NCI-H526 treated with DMSO at 0.1 percent for 48 hours (cell line): ENCODE measurements around the gene SERTAD2.

Experiments used
- DNase-seq: peaks from one replicate; lab custom pipeline; 2025; lab: John Stamatoyannopoulos, UW

The SERTAD2 gene

DNA sequence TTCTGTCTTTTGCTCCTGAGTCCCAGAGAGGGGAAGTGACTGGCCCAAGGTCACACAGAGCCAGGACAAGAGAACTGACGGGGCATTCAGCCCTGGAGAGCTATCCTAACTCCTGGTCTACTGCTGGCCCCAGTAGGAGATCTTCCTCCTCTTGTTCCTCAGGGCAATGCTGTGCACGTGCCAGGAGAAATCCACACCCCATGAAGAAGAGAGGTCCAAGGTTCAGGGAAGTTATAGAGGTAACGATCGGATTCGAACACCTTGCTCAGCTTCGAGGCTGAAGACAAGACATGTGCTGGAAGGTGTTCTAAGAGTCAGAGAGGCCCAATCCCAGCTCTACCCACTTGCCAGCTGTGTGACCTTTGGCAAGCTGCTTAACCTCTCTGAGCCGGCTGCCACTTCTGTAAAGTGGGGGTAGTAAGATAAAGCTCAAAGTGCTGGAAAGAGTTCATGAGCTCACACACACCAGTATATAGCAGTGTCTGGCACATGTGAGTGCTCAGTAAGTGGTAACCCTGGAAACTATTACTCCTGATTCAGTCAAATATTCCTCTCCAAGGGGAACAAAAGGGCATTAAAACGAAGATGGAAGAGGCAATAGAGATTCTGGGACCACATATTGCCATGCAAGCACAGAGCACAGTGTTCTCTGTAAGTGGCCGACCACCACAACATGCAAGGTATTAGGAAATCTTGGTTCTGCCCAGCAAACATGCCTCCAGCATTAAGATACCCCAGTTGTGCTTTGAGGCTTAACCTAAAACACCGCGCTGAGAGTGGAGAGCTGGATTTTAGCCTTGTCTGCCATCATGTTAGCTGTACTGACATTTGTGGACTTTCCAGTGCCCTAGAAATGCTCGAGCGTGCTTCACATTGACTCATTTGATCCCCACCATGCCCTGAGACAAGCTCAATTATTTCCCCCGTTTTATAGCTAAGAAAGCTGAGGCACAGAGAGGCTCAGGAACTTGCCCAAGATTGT lies 25.6 kb downstream of the SERTAD2 start:
- no peak for DNase-seq

GRCh38 chr2:64626963-64627760 lies 26.6 kb downstream of the SERTAD2 start:
- DNase-seq, result no peak

- DNase-seq, result no peak
Measured at GRCh38 chr2:64626146-64626809, 27.4 kb downstream of the SERTAD2 start.

DNA sequence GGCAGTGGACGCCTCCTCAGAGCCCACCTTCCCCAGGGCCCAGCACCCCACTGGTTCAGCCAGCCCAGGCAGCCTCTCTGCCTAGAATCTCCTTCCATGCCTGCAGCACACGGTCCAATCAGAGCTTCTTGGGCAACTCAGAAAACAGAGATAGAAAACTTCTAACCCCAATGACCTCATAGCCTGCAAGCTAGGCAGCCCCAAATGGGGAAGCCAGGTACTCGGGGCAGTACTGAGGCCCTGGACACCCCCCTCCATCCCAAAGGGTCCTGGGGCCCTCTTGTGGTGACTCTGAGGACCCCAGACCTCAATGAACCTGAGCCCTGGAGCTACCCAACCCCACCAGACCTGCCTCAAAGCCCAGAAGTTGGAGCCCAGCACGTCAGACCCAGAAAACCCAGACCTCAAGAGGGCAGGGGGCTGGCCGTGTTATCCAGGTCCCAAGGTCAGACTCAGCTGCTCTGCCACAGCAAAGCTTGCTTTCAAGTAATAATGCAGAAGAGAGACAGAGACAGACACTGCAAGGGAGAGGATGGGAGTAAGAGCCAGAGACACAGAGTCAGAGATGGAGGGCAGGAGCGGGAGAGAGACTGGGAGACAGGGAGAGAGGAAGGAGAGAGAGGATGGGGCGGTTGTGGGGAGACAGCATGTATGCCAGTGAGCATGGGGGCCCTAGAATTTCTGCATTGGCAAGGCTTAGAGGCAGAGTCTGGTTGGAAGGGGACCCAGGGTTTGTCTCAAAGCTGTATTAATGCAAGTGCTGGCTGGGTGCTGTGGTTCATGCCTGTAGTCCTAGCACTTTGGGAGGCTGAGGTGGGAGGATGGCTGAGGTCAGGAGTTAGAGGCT lies 28.2 kb downstream of the SERTAD2 start:
- no peak for DNase-seq

DNA sequence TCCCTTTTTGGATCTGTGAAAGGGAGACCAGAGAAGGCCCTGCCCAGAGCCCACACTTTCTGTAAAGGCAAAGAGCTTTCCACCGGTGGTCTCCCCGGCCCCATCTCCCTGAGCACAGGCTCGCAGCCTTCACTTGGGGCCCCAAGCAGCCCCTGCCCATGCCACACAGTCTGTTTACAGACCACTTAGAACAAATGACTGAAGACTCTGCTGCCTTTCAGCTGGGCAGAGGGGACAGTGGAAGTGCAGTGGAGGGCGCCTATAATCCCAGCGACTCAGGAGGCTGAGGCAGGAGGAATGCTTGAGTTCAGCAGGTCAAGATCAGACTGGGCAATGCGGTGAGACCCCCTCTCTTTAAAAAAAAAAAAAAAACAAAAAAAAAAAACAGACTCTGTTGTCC lies 28.9 kb downstream of the SERTAD2 start:
- DNase-seq, result no peak

GRCh38 chr2:64624108-64624610 lies 29.6 kb downstream of the SERTAD2 start:
- no peak for DNase-seq

GRCh38 chr2:64623242-64623850 lies 30.4 kb downstream of the SERTAD2 start:
- no peak for DNase-seq

- DNase-seq, result no peak
Measured at GRCh38 chr2:64622443-64623241, 31.1 kb downstream of the SERTAD2 start.

DNA sequence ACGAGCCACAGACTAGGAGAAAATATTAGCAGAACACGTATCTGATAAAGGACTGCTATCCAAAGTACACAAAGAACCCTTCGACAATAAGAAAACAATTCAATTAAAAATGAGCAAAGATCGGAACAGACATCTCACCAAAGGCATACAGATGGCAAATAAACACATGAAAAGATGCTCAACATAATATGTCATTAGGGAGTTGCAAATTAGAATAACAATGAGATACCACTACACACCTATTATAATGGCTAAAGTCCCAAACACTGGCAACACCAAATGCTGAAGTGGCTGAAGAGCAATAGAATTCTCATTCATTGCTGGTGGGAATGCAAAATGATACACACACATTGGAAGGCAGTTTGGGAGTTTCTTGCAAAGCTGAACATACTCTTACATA lies 33.1 kb downstream of the SERTAD2 start:
- no peak for DNase-seq

GRCh38 chr2:64617631-64618151 lies 36.0 kb downstream of the SERTAD2 start:
- no peak for DNase-seq

GRCh38 chr2:64615844-64616536 lies 37.7 kb downstream of the SERTAD2 start:
- DNase-seq, result no peak

GRCh38 chr2:64615192-64615763 lies 38.4 kb downstream of the SERTAD2 start:
- DNase-seq, result no peak

GRCh38 chr2:64613276-64613675 lies 40.4 kb downstream of the SERTAD2 start:
- no peak for DNase-seq

DNA sequence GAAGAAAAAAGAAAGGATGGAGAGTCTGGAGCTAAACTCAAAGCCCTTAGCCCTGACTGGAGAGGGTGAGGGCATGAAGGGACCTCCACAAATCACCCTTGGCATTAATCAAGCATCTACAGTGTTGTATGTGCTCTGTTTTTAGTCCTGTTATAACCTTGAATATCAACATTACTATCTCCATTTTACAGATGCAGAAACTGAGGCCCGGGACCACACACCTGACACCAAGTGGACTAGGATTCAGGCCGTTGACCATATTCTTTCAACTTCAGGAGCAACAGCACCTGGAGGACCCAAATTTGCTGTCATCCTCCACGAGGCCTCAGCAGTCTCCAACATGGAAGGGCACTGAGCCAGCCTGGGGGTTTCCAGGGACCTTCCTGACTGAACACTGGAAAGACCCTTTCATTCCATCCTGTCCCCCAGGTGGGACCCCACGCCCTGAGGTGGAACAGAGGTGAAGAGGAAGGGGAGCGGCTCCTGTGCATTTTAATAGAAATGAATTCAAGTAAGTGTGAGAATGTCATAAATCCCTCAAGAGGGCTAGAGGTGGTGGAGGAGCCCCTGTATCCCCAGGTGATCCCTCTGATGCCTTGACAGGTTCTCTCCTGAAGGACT lies 41.0 kb downstream of the SERTAD2 start:
- DNase-seq, result no peak

GRCh38 chr2:64610316-64610855 lies 43.3 kb downstream of the SERTAD2 start:
- no peak for DNase-seq

DNA sequence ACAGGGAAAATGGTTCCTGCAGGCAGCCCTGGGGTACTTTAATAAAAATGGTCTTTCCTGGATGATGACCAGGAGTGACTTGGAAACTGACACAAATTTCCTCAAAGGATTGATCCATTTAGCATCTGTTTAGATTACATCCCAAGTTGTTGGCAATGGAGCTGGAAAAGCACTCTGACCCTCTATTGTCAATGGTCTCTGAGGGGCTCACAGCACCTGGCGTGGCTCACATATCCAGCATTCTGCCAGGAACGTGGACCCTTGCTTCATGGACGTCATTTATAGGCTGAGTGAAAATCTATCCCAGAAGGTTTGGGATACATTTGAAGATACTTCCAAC lies 43.8 kb downstream of the SERTAD2 start:
- DNase-seq, result no peak

- no peak for DNase-seq
Measured at GRCh38 chr2:64609227-64609941, 44.3 kb downstream of the SERTAD2 start.

GRCh38 chr2:64608867-64609226 lies 44.9 kb downstream of the SERTAD2 start:
- DNase-seq, result no peak
